Activated CD8-positive, alpha-beta memory T cell treated with anti-CD3 and anti-CD28 coated beads, Interleukin-2, amount 50 U/mL, for 1 hour (primary cell): ENCODE data around the gene ZBED4.
"Not testable (repeated sequence)": the region's sequence is repeated elsewhere in the genome, so short reads cannot be mapped to it uniquely, and the experiment has no call there.

Source experiments
- DNase-seq: peaks from one replicate; pipeline ENCODE4 v3.0.0-alpha.2; 2020; ENCODE audit errors: extremely low read depth

ZBED4 gene

DNA sequence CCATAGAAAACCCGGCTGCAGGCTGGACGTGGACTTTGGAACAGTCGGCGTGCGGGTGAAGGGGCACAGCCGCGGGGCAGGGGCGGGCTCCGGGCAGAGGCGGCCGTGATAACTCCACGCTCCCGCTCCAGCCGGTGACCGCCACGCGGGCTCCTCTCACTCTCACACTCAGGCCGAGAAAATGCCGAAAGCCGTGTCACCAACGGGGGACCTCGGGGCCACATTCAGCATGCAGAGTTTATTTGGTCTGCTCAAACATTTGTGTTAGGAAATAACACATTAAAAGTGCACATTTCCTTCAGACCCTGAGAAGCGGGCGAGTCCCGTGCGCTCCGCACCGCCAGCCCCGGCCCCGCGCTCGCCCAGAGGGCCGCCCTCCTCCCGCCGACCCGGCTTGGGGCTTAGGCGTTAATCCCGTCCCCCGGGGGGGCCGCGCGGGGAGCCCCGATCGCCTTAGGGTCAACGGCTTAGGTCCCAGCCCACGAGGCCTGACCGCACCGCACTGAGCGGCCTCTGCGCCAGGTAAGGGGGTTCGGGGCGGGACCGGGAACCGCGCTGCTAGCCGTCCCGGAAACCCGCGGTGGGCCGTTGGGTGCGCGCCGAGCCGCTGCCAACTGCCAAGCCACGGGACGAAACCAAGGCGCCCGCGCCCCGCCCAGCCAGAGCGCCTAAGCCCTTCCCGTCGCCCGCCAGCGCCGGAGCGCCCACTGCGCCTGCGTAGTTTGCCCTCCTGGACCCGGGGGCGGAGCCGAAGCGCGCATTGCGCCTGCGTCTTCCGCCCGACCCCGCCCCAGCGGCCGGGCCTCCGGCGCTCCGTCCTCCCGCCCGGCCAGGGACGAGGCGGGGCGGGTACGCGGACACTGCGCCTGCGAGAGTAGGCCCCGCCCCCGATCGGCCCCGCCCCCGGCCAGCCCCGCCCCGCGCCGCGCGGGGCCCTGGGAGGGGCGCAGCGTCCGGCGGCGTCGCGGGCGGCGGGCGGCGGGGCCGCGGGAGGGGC, at the start of gene ZBED4:
Gene ZBED4 (plus strand): TSS at position 947 of the 997 bp plus-strand sequence. CDS start 29,819 bp downstream, outside the sequence.
- DNase-seq = peak; percentile 85

- no peak for DNase-seq
Measured at GRCh38 chr22:49807129-49807528, 46.5 kb upstream of the ZBED4 start.

- no peak for DNase-seq
Measured at GRCh38 chr22:49807780-49808708, 45.6 kb upstream of the ZBED4 start.

- DNase-seq = no peak
Measured at GRCh38 chr22:49810363-49811019, 43.2 kb upstream of the ZBED4 start.

- DNase-seq = no peak
Measured at GRCh38 chr22:49811020-49811791, 42.4 kb upstream of the ZBED4 start.

DNA sequence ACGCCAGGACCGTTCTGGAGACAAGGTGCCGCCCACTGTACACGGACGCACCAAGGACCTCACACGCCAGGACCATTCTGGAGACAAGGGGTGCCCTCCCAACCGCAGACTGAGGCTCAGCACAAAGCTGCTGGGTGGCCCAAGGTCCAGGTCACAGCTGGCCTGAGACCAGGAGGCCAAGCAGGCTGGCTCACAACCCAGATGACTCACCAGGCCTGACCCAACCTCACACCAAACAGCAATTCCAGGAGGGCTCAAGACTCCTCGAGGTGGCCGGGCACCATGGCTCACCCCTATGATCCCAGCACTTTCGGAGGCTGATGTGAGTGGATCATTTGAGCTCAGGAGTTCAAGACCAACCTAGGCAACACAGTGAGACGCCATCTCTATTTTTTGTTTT, 40.8 kb upstream of the ZBED4 start:
- no peak for DNase-seq

- no peak for DNase-seq
Measured at GRCh38 chr22:49814164-49814686, 39.4 kb upstream of the ZBED4 start.

DNA sequence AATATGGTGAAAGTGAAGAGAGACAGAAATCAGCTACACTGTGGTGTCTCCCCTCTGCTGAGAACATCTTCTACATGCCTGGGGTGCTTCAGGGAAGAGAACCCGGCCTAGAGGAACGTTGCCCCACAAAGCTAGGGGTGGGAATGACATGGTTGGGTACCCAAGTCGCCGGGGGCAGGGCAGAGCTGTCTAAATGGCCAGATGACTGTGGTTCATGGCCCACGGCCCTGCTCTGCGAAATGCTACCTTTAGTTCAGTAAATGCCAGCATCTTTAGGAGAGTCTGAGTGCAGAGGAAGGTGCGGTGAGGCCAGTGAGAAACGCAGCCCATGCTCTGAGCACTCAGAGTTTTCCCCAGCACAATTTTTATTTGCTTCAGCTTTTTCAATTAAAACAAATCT, 38.8 kb upstream of the ZBED4 start:
- no peak for DNase-seq

DNA sequence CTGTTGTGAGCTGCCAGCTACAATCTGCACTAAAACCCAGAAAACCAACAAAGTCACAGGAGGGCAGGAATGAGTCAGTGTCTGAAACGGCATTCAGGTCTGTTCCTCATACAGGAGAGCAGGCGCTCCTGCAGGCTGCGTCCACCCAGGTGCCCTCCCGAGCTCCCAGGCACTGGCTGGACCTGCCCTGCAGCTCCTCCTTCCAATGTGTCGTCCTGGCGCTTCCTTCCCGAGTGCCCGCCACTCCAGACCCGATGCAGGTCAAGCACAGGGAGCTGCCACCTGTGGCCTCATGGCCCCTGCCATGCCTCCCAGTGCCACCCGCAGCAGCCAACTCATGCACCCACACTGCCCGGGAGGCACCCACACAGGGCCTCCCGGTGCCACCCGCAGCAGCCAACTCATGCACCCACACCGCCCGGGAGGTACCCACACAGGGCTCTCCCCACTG, 38.0 kb upstream of the ZBED4 start:
- DNase-seq = no peak

GRCh38 chr22:49817359-49817758, 36.3 kb upstream of the ZBED4 start:
- DNase-seq = no peak

DNA sequence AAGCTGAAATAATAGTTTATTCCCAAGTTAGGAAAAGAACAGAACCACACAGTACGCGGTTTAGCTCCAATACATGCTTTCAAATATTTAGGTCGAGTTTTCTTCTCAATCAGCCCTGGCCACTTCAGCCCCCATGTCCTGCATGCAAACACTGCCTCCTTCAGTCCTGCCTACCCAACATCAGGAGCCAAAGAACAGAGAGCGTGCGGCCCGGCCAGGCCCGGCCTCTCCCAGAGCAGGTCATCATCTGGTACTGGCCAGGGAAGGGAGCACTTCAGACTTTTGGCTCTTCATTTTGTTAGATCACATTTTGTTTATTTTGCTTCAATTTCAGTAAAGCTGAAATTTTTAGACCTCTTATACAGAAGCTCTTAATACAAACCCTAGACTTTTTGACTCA, 32.7 kb upstream of the ZBED4 start:
- no peak for DNase-seq

- not testable (repeated sequence) for DNase-seq
Measured at GRCh38 chr22:49821741-49822140, 31.9 kb upstream of the ZBED4 start.

GRCh38 chr22:49823289-49824045, 30.2 kb upstream of the ZBED4 start:
- no peak for DNase-seq

GRCh38 chr22:49824185-49824925, 29.3 kb upstream of the ZBED4 start:
- DNase-seq = no peak

DNA sequence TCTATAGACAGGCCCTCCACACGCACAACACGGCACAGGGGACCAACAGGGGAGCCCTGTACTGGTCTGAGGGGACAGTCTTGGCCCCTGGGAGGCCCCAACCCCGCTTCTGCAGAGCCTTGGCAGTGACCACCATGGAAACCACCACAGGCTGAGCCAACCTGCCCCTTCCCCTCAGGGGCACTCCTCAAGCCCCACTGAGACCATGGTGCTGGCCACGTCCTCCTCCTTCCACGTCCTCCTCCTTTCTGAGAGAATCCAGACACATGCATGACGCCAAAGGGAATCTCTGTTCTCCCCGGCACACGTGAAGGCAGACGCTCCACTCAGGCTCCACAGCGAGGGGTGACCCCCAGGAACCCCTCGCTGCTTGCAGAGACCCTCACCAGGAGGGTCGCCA, 28.7 kb upstream of the ZBED4 start:
- DNase-seq = no peak

GRCh38 chr22:49825436-49825835, 28.2 kb upstream of the ZBED4 start:
- no peak for DNase-seq

DNA sequence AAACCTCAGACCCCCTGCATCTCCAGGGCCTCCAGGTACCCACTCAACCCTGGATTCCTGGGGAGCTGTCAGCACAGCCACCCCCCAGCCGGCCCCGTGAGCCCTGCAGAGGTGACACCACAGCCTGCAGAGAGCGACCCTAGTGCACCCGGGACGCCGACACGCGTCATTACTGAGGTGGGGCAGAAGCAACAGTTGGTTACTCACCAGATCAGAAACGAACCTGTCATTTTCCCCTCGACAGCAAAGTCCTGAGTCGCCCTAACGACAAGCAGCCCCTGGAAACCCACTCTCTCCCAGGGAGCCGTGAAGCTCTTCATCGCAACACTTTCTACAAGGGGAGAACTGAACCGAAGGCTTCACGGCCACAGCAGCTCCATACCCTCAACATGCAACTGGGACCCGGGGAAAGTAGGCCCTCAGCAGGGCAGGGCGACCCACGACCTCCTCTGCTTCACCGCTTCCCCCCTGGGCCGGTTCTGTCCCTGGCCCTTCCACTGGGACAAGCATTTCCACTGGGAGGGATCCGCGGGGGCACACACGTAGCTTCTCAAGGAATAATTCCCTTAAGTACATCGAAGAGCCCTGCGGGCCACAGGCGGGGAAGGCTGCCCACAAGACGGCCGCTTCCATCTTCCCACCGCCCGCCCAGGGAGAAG, 27.6 kb upstream of the ZBED4 start:
- DNase-seq = peak; percentile 71

GRCh38 chr22:49826603-49827270, 26.9 kb upstream of the ZBED4 start:
- DNase-seq = no peak
